SU-DHL-6 (cell line): ENCODE data around the gene RASGRP4.

Experiments used
- EZH2phosphoT487 ChIP-seq: fragments of 200-600 bp; sonication (generic), shearing (Covaris generic); conservative IDR thresholded peaks from 2 replicates; pipeline ENCODE4 v1.6.1; 2018; ENCODE audit warnings: mild to moderate bottlenecking, antibody characterized with exemption, low read length, moderate library complexity, mixed read lengths
- TF ChIP-seq, protein P1 (sequence below): fragments of 200-600 bp; sonication (generic); IDR thresholded peaks from one replicate; pipeline ENCODE4 v1.5.1; 2017; ENCODE audit warnings: antibody characterized with exemption, mild to moderate bottlenecking, low read length, moderate library complexity; ENCODE audit not compliant: insufficient read depth, poor library complexity, severe bottlenecking

DNA sequence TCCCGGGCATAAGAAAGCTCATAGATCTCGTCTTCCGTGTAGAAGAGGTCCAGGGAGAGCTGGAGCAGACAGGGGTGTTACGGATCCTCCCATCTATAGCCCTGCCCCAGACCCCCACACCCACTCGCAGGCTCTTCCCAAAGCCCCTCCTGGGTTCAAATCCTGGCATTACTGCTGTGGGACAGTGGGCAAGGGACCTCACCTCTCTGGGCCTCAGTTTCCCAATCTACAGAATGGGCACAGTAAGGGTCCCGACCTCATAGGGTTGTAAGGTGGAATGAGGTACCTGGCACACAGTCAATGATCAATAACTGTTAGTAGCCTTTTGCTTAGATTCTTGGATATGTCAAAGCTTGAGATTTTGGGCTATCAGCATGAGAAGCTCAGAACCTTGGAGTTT is 12.6 kb downstream of the RASGRP4 start:
- TF ChIP-seq, protein P1, sequence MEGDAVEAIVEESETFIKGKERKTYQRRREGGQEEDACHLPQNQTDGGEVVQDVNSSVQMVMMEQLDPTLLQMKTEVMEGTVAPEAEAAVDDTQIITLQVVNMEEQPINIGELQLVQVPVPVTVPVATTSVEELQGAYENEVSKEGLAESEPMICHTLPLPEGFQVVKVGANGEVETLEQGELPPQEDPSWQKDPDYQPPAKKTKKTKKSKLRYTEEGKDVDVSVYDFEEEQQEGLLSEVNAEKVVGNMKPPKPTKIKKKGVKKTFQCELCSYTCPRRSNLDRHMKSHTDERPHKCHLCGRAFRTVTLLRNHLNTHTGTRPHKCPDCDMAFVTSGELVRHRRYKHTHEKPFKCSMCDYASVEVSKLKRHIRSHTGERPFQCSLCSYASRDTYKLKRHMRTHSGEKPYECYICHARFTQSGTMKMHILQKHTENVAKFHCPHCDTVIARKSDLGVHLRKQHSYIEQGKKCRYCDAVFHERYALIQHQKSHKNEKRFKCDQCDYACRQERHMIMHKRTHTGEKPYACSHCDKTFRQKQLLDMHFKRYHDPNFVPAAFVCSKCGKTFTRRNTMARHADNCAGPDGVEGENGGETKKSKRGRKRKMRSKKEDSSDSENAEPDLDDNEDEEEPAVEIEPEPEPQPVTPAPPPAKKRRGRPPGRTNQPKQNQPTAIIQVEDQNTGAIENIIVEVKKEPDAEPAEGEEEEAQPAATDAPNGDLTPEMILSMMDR: no peak
- TF ChIP-seq EZH2phosphoT487: no peak
